ENCODE measurements around the gene CALR3.

- no peak for TF ChIP-seq POLR2AphosphoS5 (IDR thresholded peaks at IDR 0.05)
- no peak for TF ChIP-seq POLR2A (IDR thresholded peaks at IDR 0.05; ENCODE audit: low read depth)
- no peak for TF ChIP-seq EP300 (IDR thresholded peaks at IDR 0.05)
Observed at GRCh38 chr19:16429759-16430091, 66.2 kb downstream of the CALR3 start.
